HCT116 (cell line): ENCODE measurements around the gene ADAMTS14. TPM values are rescaled to one million over a fixed set of nuclear protein-coding genes. Genes with fewer than 3 reads are reported as not detected.

ENCODE experiments used
- ATAC-seq: fragments of 200-7000 bp; cut with Tn5 transposase; 2 replicates; pipeline ENCODE4 v1.9.1; 2020; ENCODE audit warnings: mild to moderate bottlenecking, moderate library complexity
- BruUV-seq: library from RNA; stranded (reverse); fragments of 400-500 nt; replicated peaks from 2 replicates; lab custom pipeline; 2021; lab: Mats Ljungman, UMichigan
- CTCF ChIA-PET: fragments of 300-600 bp; sonication (Branson Sonifier 250); formaldehyde crosslinking; loops from one replicate; lab custom pipeline; 2021; ENCODE audit warnings: antibody characterized with exemption; lab: Charles Lee
- POLR2A ChIA-PET: fragments of 300-600, 350-600 bp; sonication (Branson Sonifier 250); formaldehyde crosslinking; loops from one replicate; lab custom pipeline; 2021; ENCODE audit warnings: antibody characterized with exemption; lab: Charles Lee
- RAD21 ChIA-PET, 2 experiments: fragments of 300-600 bp; sonication (Branson Sonifier 250); formaldehyde crosslinking; loops; one replicate each; lab custom pipeline; 2023; ENCODE audit warnings: low total read pairs in 2 of 2; ENCODE audit not compliant: uncharacterized antibody in 2 of 2, unreplicated experiment in 2 of 2, low non-redundant PET in 1 of 2; lab: Charles Lee
- DNase-seq: peaks from one replicate; pipeline ENCODE4 v3.0.0-alpha.2; 2010; ENCODE audit warnings: low read depth, low spot score
- H2AFZ ChIP-seq: fragments of 200-600 bp; shearing (Covaris generic), sonication (generic); 2 replicates; pipeline ENCODE4 v1.6.1; 2017; ENCODE audit warnings: low read depth, mixed run types, mixed read lengths, antibody characterized with exemption, low read length; ENCODE audit not compliant: poor library complexity, severe bottlenecking
- H3K27ac ChIP-seq: 2 replicates; pipeline ENCODE4 v1.5.1; 2012; ENCODE audit warnings: low read depth, low read length
- H3K27me3 ChIP-seq: fragments of 200-600 bp; sonication (generic); 2 replicates; pipeline ENCODE4 v1.6.1; 2016; ENCODE audit warnings: mixed run types, low read length, mixed read lengths; ENCODE audit not compliant: insufficient read depth
- H3K36me3 ChIP-seq, 2 experiments: fragments of 200-500 bp in 1 of 2; fragments of 200-600 bp in 1 of 2; sonication (Bioruptor generic) in 1 of 2; sonication (generic) in 1 of 2; 2 replicates each; pipeline versions ENCODE4 v1.5.1 to v1.6.1; 2014 to 2016; ENCODE audit warnings: low read length in 2 of 2, inconsistent platforms in 1 of 2, mixed read lengths in 1 of 2, mixed run types in 1 of 2; ENCODE audit not compliant: insufficient read depth in 2 of 2, control insufficient read depth in 1 of 2
- H3K4me1 ChIP-seq, 2 experiments: fragments of 200-600 bp in 1 of 2; sonication (generic) in 1 of 2; 2 replicates each; pipeline versions ENCODE4 v1.5.1 to v1.6.1; 2012 to 2017; ENCODE audit warnings: low read length in 2 of 2, inconsistent platforms in 1 of 2, mild to moderate bottlenecking in 1 of 2, mixed read lengths in 1 of 2, mixed run types in 1 of 2, moderate library complexity in 1 of 2; ENCODE audit not compliant: insufficient read depth in 2 of 2, control insufficient read depth in 1 of 2
- H3K4me2 ChIP-seq: fragments of 200-600 bp; sonication (generic); 2 replicates; pipeline ENCODE4 v1.6.1; 2017; ENCODE audit warnings: mixed run types, low read length, mixed read lengths
- H3K4me3 ChIP-seq, 2 experiments: fragments of 200-600 bp in 1 of 2; sonication (generic) in 1 of 2; replicated peaks in 1 of 2; 2 replicates each; pipeline ENCODE4 v1.5.1; 2011 to 2016; ENCODE audit warnings: low read length in 2 of 2, control low read depth in 1 of 2, low read depth in 1 of 2, mild to moderate bottlenecking in 1 of 2, mixed read lengths in 1 of 2, mixed run types in 1 of 2
- H3K79me2 ChIP-seq: fragments of 200-600 bp; sonication (generic); 2 replicates; pipeline ENCODE4 v1.6.1; 2017; ENCODE audit warnings: mild to moderate bottlenecking, mixed run types, low read length, moderate library complexity, mixed read lengths; ENCODE audit not compliant: insufficient read depth
- H3K9ac ChIP-seq: fragments of 200-600 bp; sonication (generic); 2 replicates; pipeline ENCODE4 v1.6.1; 2016; ENCODE audit warnings: low read length, mixed read lengths
- H3K9me2 ChIP-seq: fragments of 200-600 bp; sonication (generic), shearing (Covaris generic); 2 replicates; pipeline ENCODE4 v1.6.1; 2017; ENCODE audit warnings: mixed run types, mild to moderate bottlenecking, moderate library complexity; ENCODE audit not compliant: insufficient read depth
- H3K9me3 ChIP-seq, 2 experiments: fragments of 200-500 bp in 1 of 2; fragments of 200-600 bp in 1 of 2; sonication (Bioruptor generic) in 1 of 2; sonication (generic) in 1 of 2; 2 replicates each; pipeline ENCODE4 v1.6.1; 2014 to 2017; ENCODE audit warnings: low read length in 2 of 2, mixed read lengths in 2 of 2, inconsistent platforms in 1 of 2, low read depth in 1 of 2, mild to moderate bottlenecking in 1 of 2, mixed run types in 1 of 2, moderate library complexity in 1 of 2; ENCODE audit not compliant: control insufficient read depth in 1 of 2, insufficient read depth in 1 of 2
- H4K20me1 ChIP-seq: fragments of 200-600 bp; sonication (generic), shearing (Covaris generic); 2 replicates; pipeline ENCODE4 v1.6.1; 2017; ENCODE audit warnings: mixed run types, mild to moderate bottlenecking, moderate library complexity; ENCODE audit not compliant: insufficient read depth
- ELF1 ChIP-seq: IDR thresholded peaks from 2 replicates; pipeline ENCODE4 v1.6.1; 2012; ENCODE audit warnings: low read depth, borderline replicate concordance
- EZH2phosphoT487 ChIP-seq: fragments of 200-600 bp; IDR thresholded peaks from 2 replicates; pipeline ENCODE4 v1.6.1; 2018; ENCODE audit warnings: antibody characterized with exemption, borderline replicate concordance
- FOSL1 ChIP-seq: IDR thresholded peaks from 2 replicates; pipeline ENCODE4 v1.6.1; 2012; ENCODE audit warnings: low read depth
- RAD21 ChIP-seq: IDR thresholded peaks from 2 replicates; pipeline ENCODE4 v1.6.1; 2012; ENCODE audit warnings: low read depth, mild to moderate bottlenecking
- SIN3A ChIP-seq: IDR thresholded peaks from 2 replicates; pipeline ENCODE4 v1.6.1; 2012; ENCODE audit warnings: low read depth
- SP1 ChIP-seq: IDR thresholded peaks from 2 replicates; pipeline ENCODE4 v1.6.1; 2012; ENCODE audit warnings: low read depth
- SRF ChIP-seq: IDR thresholded peaks from 2 replicates; pipeline ENCODE4 v1.6.1; 2012; ENCODE audit warnings: low read depth
- YY1 ChIP-seq: IDR thresholded peaks from 2 replicates; pipeline ENCODE4 v1.6.1; 2011; ENCODE audit warnings: low read length, low read depth, moderate library complexity, mild to moderate bottlenecking; ENCODE audit not compliant: insufficient replicate concordance; ENCODE audit errors: extremely low read depth
- ZFX ChIP-seq: fragments of 450-650 bp; IDR thresholded peaks from 2 replicates; pipeline ENCODE4 v1.6.1; 2017
- intact Hi-C: fragments of 100-400 bp; cut with micrococcal nuclease; formaldehyde crosslinking; loops from 2 replicates; pipeline ENCODE4 v1.10.0; 2022
- total RNA-seq: library from RNA; stranded (reverse); gene quantifications from one replicate; pipeline ENCODE4 v1.2.1, GENCODE V29; 2021; ENCODE audit not compliant: unreplicated experiment
- TF ChIP-seq, protein P1 (sequence below): IDR thresholded peaks from 2 replicates; pipeline ENCODE4 v1.6.1; 2012
- TF ChIP-seq, protein P2 (sequence below): IDR thresholded peaks from 2 replicates; pipeline ENCODE4 v1.6.1; 2012

The ADAMTS14 gene
- total RNA-seq, 1 experiment from 2014 or later, result 13.2 TPM

DNA sequence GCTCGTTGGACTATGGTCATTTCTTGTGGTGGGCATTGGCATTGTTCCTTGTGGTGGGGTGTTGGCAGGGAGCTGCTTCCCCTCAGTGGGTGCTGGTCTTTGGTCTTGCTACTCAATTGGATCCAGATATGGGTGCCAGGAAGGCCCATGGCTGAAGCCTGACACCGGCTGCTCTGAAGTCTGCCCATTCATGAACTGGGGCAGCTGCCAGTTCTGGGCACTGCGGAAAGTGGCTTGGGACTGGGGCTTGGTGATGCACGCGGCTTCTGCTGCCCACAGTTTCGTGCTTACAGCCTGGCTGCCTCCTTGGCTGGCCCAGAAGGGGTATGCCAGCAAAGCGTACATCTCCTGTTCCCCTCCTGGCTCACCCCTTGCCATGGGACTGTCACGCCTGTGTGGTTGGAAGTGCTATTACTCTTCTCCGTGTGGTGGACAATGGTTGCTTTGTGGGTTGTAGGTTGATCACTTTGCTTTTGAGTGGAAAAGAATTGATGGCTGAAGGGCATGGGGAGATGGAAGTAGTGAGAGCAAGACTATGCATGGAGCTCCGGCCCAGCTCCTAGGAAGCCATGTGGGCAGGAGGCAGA, 54.7 kb downstream of the ADAMTS14 start:
- ATAC-seq (no peak), DNase-seq (no peak)
- Histone ChIP-seq H3K9me3 (no peaks in the 10 kb centered on the region), H3K4me3 (no peak overlapping the region), H3K79me2 (no peaks in the 10 kb centered on the region), H2AFZ (no peak overlapping the region), H3K4me2 (no peak overlapping the region), H3K27me3 (no peaks in the 10 kb centered on the region), H3K9ac (no peak overlapping the region), H3K9me2 (no peaks in the 10 kb centered on the region), H4K20me1 (no peaks in the 10 kb centered on the region), H3K27ac (no peak overlapping the region), H3K4me1 (peaks cover 10 to 20% of the 10 kb centered on the region in 2 experiments), H3K36me3 (0 out of 4 replicates have a peak, but pooled peaks cover 0 to 5% of the 10 kb centered on the region in 2 experiments)
- intact Hi-C loops, result no loop called here
- ChIA-PET CTCF (no interaction called here), RAD21 (no interaction called here), POLR2A (no interaction called here)
- no peak for TF ChIP-seq SP1
- TF ChIP-seq, protein P1, sequence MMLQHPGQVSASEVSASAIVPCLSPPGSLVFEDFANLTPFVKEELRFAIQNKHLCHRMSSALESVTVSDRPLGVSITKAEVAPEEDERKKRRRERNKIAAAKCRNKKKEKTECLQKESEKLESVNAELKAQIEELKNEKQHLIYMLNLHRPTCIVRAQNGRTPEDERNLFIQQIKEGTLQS, result no peak
- TF ChIP-seq SIN3A, result no peak
- no peak for TF ChIP-seq FOSL1
- no peak for TF ChIP-seq RAD21
- no peak for TF ChIP-seq EZH2phosphoT487
- TF ChIP-seq ZFX, result no peak
- no TSS peak for BruUV-seq

DNA sequence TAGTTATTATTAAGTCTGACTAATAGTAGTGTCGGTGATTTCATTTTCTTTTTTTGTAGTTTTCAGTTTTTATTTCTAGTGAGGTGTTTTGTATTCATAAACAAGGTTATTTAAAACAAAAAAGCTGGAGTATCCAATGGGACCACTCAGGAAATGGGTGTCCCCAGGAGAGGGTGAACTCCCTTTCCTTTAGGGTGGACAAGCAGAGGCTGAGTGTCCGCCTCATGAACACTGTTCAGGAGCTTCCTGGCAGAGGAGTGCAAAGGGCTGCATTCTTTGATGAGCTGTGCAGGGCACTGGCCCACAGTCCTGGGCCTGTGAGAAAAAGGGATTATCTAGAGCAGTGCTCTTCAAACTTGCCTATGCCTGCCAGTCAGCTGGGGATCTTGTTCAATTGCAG, 56.0 kb downstream of the ADAMTS14 start:
- no peak overlapping the region for H3K4me3 ChIP-seq
- H3K9me3 ChIP-seq, result no peaks in the 10 kb centered on the region
- no TSS peak for BruUV-seq
- no peaks in the 10 kb centered on the region for H3K27me3 ChIP-seq
- ATAC-seq, result no peak
- no peak overlapping the region for H3K4me2 ChIP-seq
- TF ChIP-seq ELF1 (no peak), SIN3A (no peak), FOSL1 (no peak), YY1 (no peak), SRF (no peak), EZH2phosphoT487 (no peak)
- TF ChIP-seq, protein P2, sequence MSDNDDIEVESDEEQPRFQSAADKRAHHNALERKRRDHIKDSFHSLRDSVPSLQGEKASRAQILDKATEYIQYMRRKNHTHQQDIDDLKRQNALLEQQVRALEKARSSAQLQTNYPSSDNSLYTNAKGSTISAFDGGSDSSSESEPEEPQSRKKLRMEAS, result no peak
- no peak for DNase-seq
- no peak overlapping the region for H3K27ac ChIP-seq
- no peaks in the 10 kb centered on the region for H3K9me2 ChIP-seq
- H3K4me1 ChIP-seq, result peaks cover 0 to 7% of the 10 kb centered on the region in 2 experiments; a peak in 1 of 4 replicates
- ChIA-PET RAD21 (no interaction called here), CTCF (no interaction called here), POLR2A (no interaction called here)
- no peak overlapping the region for H2AFZ ChIP-seq
- H3K9ac ChIP-seq, result no peak overlapping the region
- no peaks in the 10 kb centered on the region for H3K79me2 ChIP-seq
- intact Hi-C loops, result no loop called here
- H4K20me1 ChIP-seq, result no peaks in the 10 kb centered on the region
- H3K36me3 ChIP-seq, result 0 out of 4 replicates have a peak, but pooled peaks cover 0 to 5% of the 10 kb centered on the region in 2 experiments
